B cell (primary cell): ENCODE measurements around the gene CCDC116. TPM values are rescaled to one million over a fixed set of nuclear protein-coding genes. Genes with fewer than 3 reads are reported as not detected.

Experiments
- ATAC-seq: fragments of 200-7000 bp; cut with Tn5 transposase; one replicate; pipeline ENCODE4 v1.10.0; 2021; ENCODE audit warnings: low read depth, mild to moderate bottlenecking, moderate number of reproducible peaks, moderate library complexity
- CTCF ChIA-PET: fragments of 350-600 bp; sonication (Branson Sonifier 250); formaldehyde crosslinking; loops from one replicate; lab custom pipeline; 2021; ENCODE audit warnings: antibody characterized with exemption, inconsistent platforms; lab: Charles Lee
- POLR2A ChIA-PET: fragments of 350-600 bp; sonication (Branson Sonifier 250); formaldehyde crosslinking; loops from one replicate; lab custom pipeline; 2021; ENCODE audit warnings: antibody characterized with exemption; lab: Charles Lee
- DNase-seq: peaks from one replicate; pipeline ENCODE4 v3.0.0; 2013
- H2AFZ ChIP-seq: 2 replicates; pipeline ENCODE4 v1.6.1; 2012; ENCODE audit warnings: mild to moderate bottlenecking, low read depth, low read length; ENCODE audit not compliant: insufficient read depth, poor library complexity, severe bottlenecking
- H3K27ac ChIP-seq, 2 donors: 1 replicate in 1 of 2; 2 replicates in 1 of 2; pipeline ENCODE4 v1.5.1; 2012 to 2013; ENCODE audit warnings: low read length in 2 of 2, mild to moderate bottlenecking in 2 of 2, moderate library complexity in 1 of 2
- H3K27me3 ChIP-seq, 4 experiments: fragments of 200-600 bp in 1 of 4; sonication (generic) in 1 of 4; replicated peaks in 1 of 4; 1 replicate in 2 of 4; 2 replicates in 2 of 4; pipeline versions ENCODE4 v1.6.1 to v1.7.0; 2013 to 2016; ENCODE audit warnings: low read length in 3 of 4, mild to moderate bottlenecking in 2 of 4, mixed read lengths in 1 of 4, moderate library complexity in 1 of 4; ENCODE audit not compliant: insufficient read depth in 4 of 4, control insufficient read depth in 3 of 4; ENCODE audit errors: control extremely low read depth in 1 of 4
- H3K36me3 ChIP-seq, 2 experiments: replicated peaks in 1 of 2; 1 replicate in 1 of 2; 2 replicates in 1 of 2; pipeline versions ENCODE4 v1.6.1 to v1.7.1; 2013; ENCODE audit warnings: low read length in 1 of 2; ENCODE audit not compliant: insufficient read depth in 2 of 2, control insufficient read depth in 1 of 2; ENCODE audit errors: control extremely low read depth in 1 of 2, extremely low read depth in 1 of 2
- H3K4me1 ChIP-seq, 2 donors: fragments of 200-600 bp in 1 of 2; sonication (generic) in 1 of 2; 1 replicate in 1 of 2; 2 replicates in 1 of 2; pipeline versions ENCODE4 v1.5.1 to v1.6.1; 2013 to 2017; ENCODE audit warnings: low read length in 2 of 2; ENCODE audit not compliant: control insufficient read depth in 2 of 2, insufficient read depth in 2 of 2
- H3K4me2 ChIP-seq: replicated peaks from 2 replicates; pipeline ENCODE3; 2012; ENCODE audit warnings: mild to moderate bottlenecking, low read depth, low read length; ENCODE audit not compliant: poor library complexity, severe bottlenecking
- H3K4me3 ChIP-seq, 5 experiments: fragments of 200-600 bp in 1 of 5; sonication (generic) in 1 of 5; 1 replicate in 3 of 5; 2 replicates in 2 of 5; pipeline versions ENCODE4 v1.5.1 to v1.7.0; 2011 to 2016; ENCODE audit warnings: low read length in 4 of 5, mild to moderate bottlenecking in 4 of 5, low read depth in 2 of 5, control low read depth in 1 of 5, moderate library complexity in 1 of 5; ENCODE audit not compliant: insufficient read depth in 1 of 5; ENCODE audit errors: control extremely low read depth in 1 of 5, extremely low read depth in 1 of 5
- H3K79me2 ChIP-seq: fragments of 200-600 bp; sonication (generic); one replicate; pipeline ENCODE4 v1.6.0; 2016; ENCODE audit warnings: low read length; ENCODE audit not compliant: control insufficient read depth, insufficient read depth
- H3K9ac ChIP-seq: fragments of 200-600 bp; sonication (generic); 2 replicates; pipeline ENCODE4 v1.6.1; 2017; ENCODE audit warnings: mild to moderate bottlenecking, low read length, moderate library complexity
- H3K9me3 ChIP-seq, 3 donors: one replicate each; pipeline versions ENCODE4 v1.6.1 to v1.7.1; 2013; ENCODE audit warnings: low read length in 2 of 3; ENCODE audit not compliant: control insufficient read depth in 2 of 3, insufficient read depth in 1 of 3; ENCODE audit errors: control extremely low read depth in 1 of 3
- H4K20me1 ChIP-seq: 2 replicates; pipeline ENCODE4 v1.6.0; 2012; ENCODE audit warnings: mild to moderate bottlenecking, low read length; ENCODE audit not compliant: insufficient read depth, control insufficient read depth, poor library complexity, severe bottlenecking
- H3K27ac Mint-ChIP-seq: one replicate; pipeline ENCODE4 v1.8.0; 2021; ENCODE audit warnings: mixed read lengths
- H3K27me3 Mint-ChIP-seq: one replicate; pipeline ENCODE4 v1.8.0; 2021; ENCODE audit warnings: mixed read lengths
- H3K4me1 Mint-ChIP-seq: one replicate; pipeline ENCODE4 v1.8.0; 2021; ENCODE audit warnings: mixed read lengths
- H3K4me3 Mint-ChIP-seq: one replicate; pipeline ENCODE4 v1.8.0; 2021; ENCODE audit warnings: mixed read lengths
- H3K9me3 Mint-ChIP-seq: one replicate; pipeline ENCODE4 v1.8.0; 2022; ENCODE audit warnings: mixed read lengths; ENCODE audit not compliant: insufficient read depth
- CTCF ChIP-seq: fragments of 200-600 bp; IDR thresholded peaks from one replicate; pipeline ENCODE4 v1.8.0; 2022; ENCODE audit warnings: antibody characterized with exemption, mild to moderate bottlenecking
- EZH2 ChIP-seq: IDR thresholded peaks from 2 replicates; pipeline ENCODE4 v1.6.1; 2012; ENCODE audit warnings: borderline replicate concordance, low read depth, mild to moderate bottlenecking, moderate library complexity, low read length; ENCODE audit not compliant: insufficient read depth, poor library complexity, severe bottlenecking
- WGBS: methylation state at CpG from one replicate; pipeline ENCODE4 v1.1.5; 2013; ENCODE audit warnings: missing lambda C conversion rate; ENCODE audit not compliant: insufficient coverage; 5-methylcytosine and 5-hydroxymethylcytosine counted together
- intact Hi-C: fragments of 100-400 bp; cut with micrococcal nuclease; formaldehyde crosslinking; loops from one replicate; pipeline ENCODE4 v1.10.0; 2022
- polyA plus RNA-seq: library from polyadenylated mRNA; depleted of rRNA; stranded (reverse); fragments of >200 nt; gene quantifications from 2 replicates; pipeline ENCODE4 v1.2.3, GENCODE V29; 2012
- total RNA-seq, 2 donors: library from RNA; stranded (reverse); fragments of 120-200 nt in 1 of 2; gene quantifications; 1 replicate in 1 of 2; 2 replicates in 1 of 2; pipeline versions ENCODE4 v1.2.3 to v1.2.4, GENCODE V29; 2013 to 2022

CCDC116 gene
- total and polyA plus RNA-seq, 2 donors (not counting 1 experiment from before 2014, with no cell fraction given): 0.52 to 0.55 TPM

GRCh38 chr22:21633481-21633880, 921 bp downstream of the CCDC116 start:
- H3K4me1 Mint-ChIP-seq: peaks cover 18% of the 10 kb centered on the region
- ATAC-seq: no peak
- intact Hi-C loops: loop anchor here (5.0 kb wide), 1 partner anchor 46 kb away; no protein-coding TSS in a partner anchor
- no peak for DNase-seq
- Histone ChIP-seq H3K4me1 (peaks cover 7 to 20% of the 10 kb centered on the region in 2 donors), H3K4me2 (no peak overlapping the region), H3K27me3 (no peaks in the 10 kb centered on the region), H3K27ac (no peak overlapping the region), H3K9me3 (peaks cover 0 to 15% (median 0%) of the 10 kb centered on the region in 3 donors), H3K79me2 (peaks cover 15% of the 10 kb centered on the region), H4K20me1 (peaks cover 19% of the 10 kb centered on the region), H3K9ac (no peak overlapping the region), H3K4me3 (no peak overlapping the region), H2AFZ (no peak overlapping the region), H3K36me3 (peaks cover 0 to under 1% of the 10 kb centered on the region in 2 experiments)
- no peaks in the 10 kb centered on the region for H3K9me3 Mint-ChIP-seq
- H3K27me3 Mint-ChIP-seq: no peaks in the 10 kb centered on the region
- H3K27ac Mint-ChIP-seq: no peak overlapping the region
- 98% methylated on average over 4 of the region's 4 CpGs for WGBS
- H3K4me3 Mint-ChIP-seq: no peak overlapping the region
- CTCF ChIA-PET: interaction anchor here (0.9 to 5.4 kb wide), 2 partner anchors 10 to 13 kb away, joined by 3 to 23 read pairs; no protein-coding TSS in a partner anchor
- TF ChIP-seq CTCF (no peak), EZH2 (no peak)
- POLR2A ChIA-PET: no interaction called here

GRCh38 chr22:21634081-21634480, 1.5 kb downstream of the CCDC116 start:
- Mint-ChIP-seq H3K27ac (no peak overlapping the region), H3K4me3 (no peak overlapping the region), H3K4me1 (peaks cover 17% of the 10 kb centered on the region), H3K27me3 (no peaks in the 10 kb centered on the region), H3K9me3 (no peaks in the 10 kb centered on the region)
- intact Hi-C loops: loop anchor here (5.0 kb wide), 1 partner anchor 47 kb away; no protein-coding TSS in a partner anchor
- TF ChIP-seq EZH2 (no peak), CTCF (no peak)
- no peak overlapping the region for H3K4me3 ChIP-seq
- H3K9ac ChIP-seq: no peak overlapping the region
- peaks cover 9% of the 10 kb centered on the region for H3K79me2 ChIP-seq
- no peaks in the 10 kb centered on the region for H3K36me3 ChIP-seq
- ATAC-seq: no peak
- H3K4me2 ChIP-seq: no peak overlapping the region
- H4K20me1 ChIP-seq: peaks cover 13% of the 10 kb centered on the region
- H3K27me3 ChIP-seq: no peaks in the 10 kb centered on the region
- 98% methylated on average over 16 of the region's 16 CpGs for WGBS
- ChIA-PET CTCF (interaction anchor here (0.9 to 5.4 kb wide), 2 partner anchors 9 to 12 kb away, joined by 3 to 23 read pairs; no protein-coding TSS in a partner anchor), POLR2A (no interaction called here)
- no peak for DNase-seq
- H3K27ac ChIP-seq: no peak overlapping the region
- H3K9me3 ChIP-seq: peaks cover 0 to 11% (median 0%) of the 10 kb centered on the region in 3 donors
- H2AFZ ChIP-seq: no peak overlapping the region
- H3K4me1 ChIP-seq: peaks cover 1 to 14% of the 10 kb centered on the region in 2 donors
